GM23338 (cell line): ENCODE measurements around the gene SGPP1.

ENCODE experiments used
- CREB1 ChIP-seq: fragments of 250-450 bp; sonication (Bioruptor Pico); IDR thresholded peaks from 2 replicates; pipeline ENCODE4 v1.5.0; 2020; ENCODE audit warnings: low read depth, mild to moderate bottlenecking, moderate library complexity
- EZH2 ChIP-seq: fragments of 200-600 bp; sonication (generic); IDR thresholded peaks from one replicate; pipeline ENCODE4 v1.8.0; 2017; ENCODE audit warnings: antibody characterized with exemption, mild to moderate bottlenecking, low read depth; ENCODE audit not compliant: unreplicated experiment
- EZH2phosphoT487 ChIP-seq: fragments of 200-600 bp; sonication (generic); IDR thresholded peaks from one replicate; pipeline ENCODE4 v1.8.1; 2018; ENCODE audit warnings: antibody characterized with exemption; ENCODE audit not compliant: unreplicated experiment
- JUNB ChIP-seq: IDR thresholded peaks from one replicate; pipeline ENCODE4 v1.6.1; 2016; ENCODE audit warnings: antibody characterized with exemption; ENCODE audit not compliant: unreplicated experiment
- NANOG ChIP-seq: IDR thresholded peaks from 2 replicates; pipeline ENCODE4 v1.6.1; 2016; ENCODE audit warnings: antibody characterized with exemption, borderline replicate concordance
- POLR2AphosphoS5 ChIP-seq: IDR thresholded peaks from 2 replicates; pipeline ENCODE4 v1.6.1; 2016; ENCODE audit warnings: antibody characterized with exemption, low read depth
- REST ChIP-seq: IDR thresholded peaks from one replicate; pipeline ENCODE4 v1.6.1; 2018; ENCODE audit warnings: antibody characterized with exemption; ENCODE audit not compliant: unreplicated experiment
- STAT1 ChIP-seq: IDR thresholded peaks from one replicate; pipeline ENCODE4 v1.6.1; 2016; ENCODE audit warnings: antibody characterized with exemption; ENCODE audit not compliant: unreplicated experiment
- ZNF114 ChIP-seq: fragments of 250-450 bp; sonication (Bioruptor Pico); IDR thresholded peaks from 2 replicates; pipeline ENCODE4 v1.5.0; 2020; ENCODE audit warnings: mild to moderate bottlenecking, moderate library complexity
- ZNF331 ChIP-seq: fragments of 250-450 bp; sonication (Bioruptor Pico); IDR thresholded peaks from 2 replicates; pipeline ENCODE4 v1.5.0; 2020; ENCODE audit warnings: low read depth, mild to moderate bottlenecking, moderate library complexity
- ZNF462 ChIP-seq: fragments of 250-450 bp; sonication (Bioruptor Pico); IDR thresholded peaks from 2 replicates; pipeline ENCODE4 v1.5.0; 2020; ENCODE audit warnings: mild to moderate bottlenecking, moderate library complexity
- TF ChIP-seq, protein P1 (sequence below), 2 experiments: fragments of 200-600 bp in 1 of 2; sonication (generic) in 1 of 2; conservative IDR thresholded peaks; 2 replicates each; pipeline versions ENCODE4 v1.5.1 to v1.6.1; 2016 to 2017; ENCODE audit warnings: antibody characterized with exemption in 2 of 2, low read depth in 2 of 2, mild to moderate bottlenecking in 2 of 2, moderate library complexity in 1 of 2
- TF ChIP-seq, protein P2 (sequence below): IDR thresholded peaks from 2 replicates; pipeline ENCODE4 v1.6.1; 2016; ENCODE audit warnings: antibody characterized with exemption

GRCh38 chr14:63709589-63709988 is 18.3 kb downstream of the SGPP1 start:
- TF ChIP-seq, protein P1, sequence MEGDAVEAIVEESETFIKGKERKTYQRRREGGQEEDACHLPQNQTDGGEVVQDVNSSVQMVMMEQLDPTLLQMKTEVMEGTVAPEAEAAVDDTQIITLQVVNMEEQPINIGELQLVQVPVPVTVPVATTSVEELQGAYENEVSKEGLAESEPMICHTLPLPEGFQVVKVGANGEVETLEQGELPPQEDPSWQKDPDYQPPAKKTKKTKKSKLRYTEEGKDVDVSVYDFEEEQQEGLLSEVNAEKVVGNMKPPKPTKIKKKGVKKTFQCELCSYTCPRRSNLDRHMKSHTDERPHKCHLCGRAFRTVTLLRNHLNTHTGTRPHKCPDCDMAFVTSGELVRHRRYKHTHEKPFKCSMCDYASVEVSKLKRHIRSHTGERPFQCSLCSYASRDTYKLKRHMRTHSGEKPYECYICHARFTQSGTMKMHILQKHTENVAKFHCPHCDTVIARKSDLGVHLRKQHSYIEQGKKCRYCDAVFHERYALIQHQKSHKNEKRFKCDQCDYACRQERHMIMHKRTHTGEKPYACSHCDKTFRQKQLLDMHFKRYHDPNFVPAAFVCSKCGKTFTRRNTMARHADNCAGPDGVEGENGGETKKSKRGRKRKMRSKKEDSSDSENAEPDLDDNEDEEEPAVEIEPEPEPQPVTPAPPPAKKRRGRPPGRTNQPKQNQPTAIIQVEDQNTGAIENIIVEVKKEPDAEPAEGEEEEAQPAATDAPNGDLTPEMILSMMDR (conservative IDR thresholded peaks at IDR 0.05; ENCODE audit: low read depth in 2 of 2) = no peak
- TF ChIP-seq JUNB (no peak), CREB1 (CRISPR knock-in tag) (no peak), REST (no peak), EZH2 (no peak), EZH2phosphoT487 (no peak), NANOG (no peak), POLR2AphosphoS5 (no peak), ZNF114 (CRISPR knock-in tag) (no peak), ZNF331 (CRISPR knock-in tag) (no peak), STAT1 (no peak), ZNF462 (CRISPR knock-in tag) (no peak)
- TF ChIP-seq, protein P2, sequence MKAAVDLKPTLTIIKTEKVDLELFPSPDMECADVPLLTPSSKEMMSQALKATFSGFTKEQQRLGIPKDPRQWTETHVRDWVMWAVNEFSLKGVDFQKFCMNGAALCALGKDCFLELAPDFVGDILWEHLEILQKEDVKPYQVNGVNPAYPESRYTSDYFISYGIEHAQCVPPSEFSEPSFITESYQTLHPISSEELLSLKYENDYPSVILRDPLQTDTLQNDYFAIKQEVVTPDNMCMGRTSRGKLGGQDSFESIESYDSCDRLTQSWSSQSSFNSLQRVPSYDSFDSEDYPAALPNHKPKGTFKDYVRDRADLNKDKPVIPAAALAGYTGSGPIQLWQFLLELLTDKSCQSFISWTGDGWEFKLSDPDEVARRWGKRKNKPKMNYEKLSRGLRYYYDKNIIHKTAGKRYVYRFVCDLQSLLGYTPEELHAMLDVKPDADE = no peak
